T-cell (primary cell): Measurements from ENCODE around the gene DYSF. TPM values are rescaled to one million over a fixed set of nuclear protein-coding genes. Genes with fewer than 3 reads are reported as not detected.

Experiments used
- ATAC-seq, 4 experiments: fragments of 200-7000 bp in 3 of 4; fragments of 150-1000 bp in 1 of 4; cut with Tn5 transposase; replicated peaks in 1 of 4; 1 replicate in 3 of 4; 2 replicates in 1 of 4; pipeline ENCODE4 v1.10.0; 2021; ENCODE audit warnings: moderate library complexity in 3 of 4, mild to moderate bottlenecking in 2 of 4, moderate number of reproducible peaks in 1 of 4
- CTCF ChIA-PET, 2 donors: fragments of 300-600 bp; sonication (Branson Sonifier 250); formaldehyde crosslinking; loops; one replicate each; lab custom pipeline; 2022; ENCODE audit warnings: antibody characterized with exemption in 2 of 2; lab: Charles Lee
- POLR2A ChIA-PET, 2 donors: fragments of 300-600 bp; sonication (Branson Sonifier 250); formaldehyde crosslinking; loops; one replicate each; lab custom pipeline; 2022; ENCODE audit warnings: antibody characterized with exemption in 2 of 2; lab: Charles Lee
- DNase-seq, 35 experiments: peaks; one replicate each; pipeline versions ENCODE4 v3.0.0 to v3.0.0-alpha.2; 2013 to 2023
- H3K27ac ChIP-seq: one replicate; pipeline ENCODE4 v1.5.1; 2013; ENCODE audit warnings: low read length
- H3K27me3 ChIP-seq, 2 experiments: replicated peaks in 1 of 2; 1 replicate in 1 of 2; 2 replicates in 1 of 2; pipeline versions ENCODE4 v1.6.1 to v1.7.0; 2013; ENCODE audit warnings: low read length in 1 of 2, mixed read lengths in 1 of 2; ENCODE audit not compliant: control insufficient read depth in 2 of 2, insufficient read depth in 2 of 2; ENCODE audit errors: extremely low read depth in 1 of 2
- H3K36me3 ChIP-seq, 2 donors: 1 replicate in 1 of 2; 2 replicates in 1 of 2; pipeline versions ENCODE4 v1.6.1 to v1.7.0; 2013; ENCODE audit warnings: low read length in 1 of 2; ENCODE audit not compliant: control insufficient read depth in 2 of 2, insufficient read depth in 1 of 2; ENCODE audit errors: extremely low read depth in 1 of 2
- H3K4me1 ChIP-seq, 2 experiments: 1 replicate in 1 of 2; 2 replicates in 1 of 2; pipeline versions ENCODE4 v1.6.1 to v1.7.0; 2013; ENCODE audit warnings: low read length in 2 of 2, mixed read lengths in 1 of 2; ENCODE audit not compliant: insufficient read depth in 2 of 2, control insufficient read depth in 1 of 2; ENCODE audit errors: extremely low read depth in 1 of 2
- H3K4me3 ChIP-seq, 2 donors: 1 replicate in 1 of 2; 2 replicates in 1 of 2; pipeline versions ENCODE4 v1.5.1 to v1.7.0; 2013; ENCODE audit warnings: mild to moderate bottlenecking in 2 of 2, low read length in 1 of 2, moderate library complexity in 1 of 2; ENCODE audit not compliant: control insufficient read depth in 1 of 2; ENCODE audit errors: extremely low read depth in 1 of 2
- H3K9me3 ChIP-seq: 2 replicates; pipeline ENCODE4 v1.7.0; 2013
- H3K27ac Mint-ChIP-seq, 2 donors: one replicate each; pipeline ENCODE4 v1.8.0; 2020 to 2021; ENCODE audit warnings: mild to moderate bottlenecking in 2 of 2, mixed read lengths in 2 of 2
- H3K27me3 Mint-ChIP-seq, 2 donors: one replicate each; pipeline ENCODE4 v1.8.0; 2021 to 2022; ENCODE audit warnings: mixed read lengths in 2 of 2
- H3K36me3 Mint-ChIP-seq: one replicate; pipeline ENCODE4 v1.8.0; 2021; ENCODE audit warnings: mixed read lengths
- H3K4me1 Mint-ChIP-seq, 3 donors: one replicate each; pipeline ENCODE4 v1.8.0; 2020 to 2022; ENCODE audit warnings: mixed read lengths in 3 of 3, mild to moderate bottlenecking in 1 of 3
- H3K4me3 Mint-ChIP-seq, 3 donors: one replicate each; pipeline ENCODE4 v1.8.0; 2020 to 2022; ENCODE audit warnings: mild to moderate bottlenecking in 3 of 3, mixed read lengths in 3 of 3, moderate library complexity in 3 of 3
- H3K9me3 Mint-ChIP-seq, 3 donors: one replicate each; pipeline ENCODE4 v1.8.0; 2020 to 2022; ENCODE audit warnings: mixed read lengths in 3 of 3
- WGBS: methylation state at CpG from one replicate; pipeline ENCODE4 v1.1.5; 2013; ENCODE audit warnings: missing lambda C conversion rate; ENCODE audit not compliant: insufficient coverage; 5-methylcytosine and 5-hydroxymethylcytosine counted together
- total RNA-seq, 35 experiments: library from RNA in 6 of 35; stranded (reverse) in 6 of 35; fragments of 120-200 nt in 1 of 35; gene quantifications; one replicate each; pipeline versions ENCODE4 v1.2.1 to v1.2.4 and lab custom pipeline; 2013 to 2026

DYSF gene
- total RNA-seq, 5 donors from 2014 or later (not counting 1 experiment from before 2014, with no cell fraction given), result 0.56 to 3.4 (median 1.9) TPM

GRCh38 chr2:71550801-71551630, 97.7 kb downstream of the DYSF start:
- Histone ChIP-seq H3K9me3 (no peaks in the 10 kb centered on the region), H3K27me3 (peaks cover 2 to 32% of the 10 kb centered on the region in 2 experiments), H3K4me3 (no peak overlapping the region), H3K27ac (no peak overlapping the region), H3K4me1 (peaks cover 0 to 5% of the 10 kb centered on the region in 2 experiments), H3K36me3 (no peaks in the 10 kb centered on the region)
- DNase-seq, result no peak
- H3K36me3 Mint-ChIP-seq, result no peaks in the 10 kb centered on the region
- H3K27ac Mint-ChIP-seq, result no peak overlapping the region
- peaks cover 0 to 1% (median 0%) of the 10 kb centered on the region in 3 donors for H3K4me1 Mint-ChIP-seq
- WGBS, result 79% methylated on average over 8 of the region's 11 CpGs
- no peak overlapping the region for H3K4me3 Mint-ChIP-seq
- H3K27me3 Mint-ChIP-seq, result peaks cover 9 to 16% of the 10 kb centered on the region in 2 donors
- H3K9me3 Mint-ChIP-seq, result no peaks in the 10 kb centered on the region
- ChIA-PET POLR2A (interaction anchor here in 1 of 2 donors (0.6 kb wide), 1 partner anchor 47 kb away, joined by 3 read pairs; no protein-coding TSS in a partner anchor), CTCF (interaction anchor here in 1 of 2 donors (0.7 kb wide), 1 partner anchor 600 kb away, joined by 3 read pairs; no protein-coding TSS in a partner anchor)
- ATAC-seq, result no peak

GRCh38 chr2:71551631-71551915, 98.2 kb downstream of the DYSF start:
- Histone ChIP-seq H3K36me3 (no peaks in the 10 kb centered on the region), H3K4me1 (peaks cover 0 to 5% of the 10 kb centered on the region in 2 experiments), H3K9me3 (no peaks in the 10 kb centered on the region), H3K27ac (no peak overlapping the region), H3K27me3 (peaks cover 2 to 30% of the 10 kb centered on the region in 2 experiments), H3K4me3 (no peak overlapping the region)
- Mint-ChIP-seq H3K9me3 (no peaks in the 10 kb centered on the region), H3K27me3 (peaks cover 7 to 14% of the 10 kb centered on the region in 2 donors), H3K4me3 (no peak overlapping the region), H3K36me3 (no peaks in the 10 kb centered on the region), H3K27ac (no peak overlapping the region), H3K4me1 (peaks cover 0 to 1% (median 0%) of the 10 kb centered on the region in 3 donors)
- ChIA-PET POLR2A (interaction anchor here in 1 of 2 donors (0.6 kb wide), 1 partner anchor 46 kb away, joined by 3 read pairs; no protein-coding TSS in a partner anchor), CTCF (no interaction called here)
- ATAC-seq (no peak), DNase-seq (no peak)
- WGBS, result 100% methylated on average over 1 of the region's 9 CpGs

- no peak for DNase-seq
- Mint-ChIP-seq H3K4me1 (peaks cover 0 to 1% (median 0%) of the 10 kb centered on the region in 3 donors), H3K36me3 (no peaks in the 10 kb centered on the region), H3K27me3 (peaks cover 0 to 9% of the 10 kb centered on the region in 2 donors), H3K27ac (no peak overlapping the region), H3K9me3 (no peaks in the 10 kb centered on the region), H3K4me3 (no peak overlapping the region)
- Histone ChIP-seq H3K9me3 (no peaks in the 10 kb centered on the region), H3K4me3 (no peak overlapping the region), H3K27me3 (peaks cover 2 to 22% of the 10 kb centered on the region in 2 experiments), H3K4me1 (peaks cover 0 to 5% of the 10 kb centered on the region in 2 experiments), H3K27ac (no peak overlapping the region), H3K36me3 (no peaks in the 10 kb centered on the region)
- 88% methylated on average over 4 of the region's 6 CpGs for WGBS
- ATAC-seq, result no peak
- ChIA-PET POLR2A (no interaction called here), CTCF (interaction anchor here in 1 of 2 donors (1.0 kb wide), 1 partner anchor 1027 kb away, joined by 3 read pairs; no protein-coding TSS in a partner anchor)
Observed at GRCh38 chr2:71552356-71552755, 99.0 kb downstream of the DYSF start.

- Mint-ChIP-seq H3K27ac (no peak overlapping the region), H3K36me3 (no peaks in the 10 kb centered on the region), H3K27me3 (peaks cover 0 to 6% of the 10 kb centered on the region in 2 donors), H3K4me1 (peaks cover 0 to 1% (median 0%) of the 10 kb centered on the region in 3 donors), H3K4me3 (no peak overlapping the region), H3K9me3 (no peaks in the 10 kb centered on the region)
- Histone ChIP-seq H3K27ac (no peak overlapping the region), H3K4me3 (no peak overlapping the region), H3K4me1 (peaks cover 0 to 5% of the 10 kb centered on the region in 2 experiments), H3K36me3 (no peaks in the 10 kb centered on the region), H3K9me3 (no peaks in the 10 kb centered on the region), H3K27me3 (peaks cover 2 to 19% of the 10 kb centered on the region in 2 experiments)
- DNase-seq, result no peak
- WGBS, result 85% methylated on average over 15 of the region's 15 CpGs
- CTCF ChIA-PET, result interaction anchor here in 1 of 2 donors (1.0 kb wide), 1 partner anchor 1027 kb away, joined by 3 read pairs; no protein-coding TSS in a partner anchor
- no peak for ATAC-seq
- POLR2A ChIA-PET, result no interaction called here
Observed at GRCh38 chr2:71552861-71553301, 99.5 kb downstream of the DYSF start.

- Histone ChIP-seq H3K27me3 (peaks cover 0 to 19% of the 10 kb centered on the region in 2 experiments), H3K9me3 (no peaks in the 10 kb centered on the region), H3K27ac (no peak overlapping the region), H3K36me3 (no peaks in the 10 kb centered on the region), H3K4me3 (no peak overlapping the region), H3K4me1 (no peaks in the 10 kb centered on the region)
- ATAC-seq (no peak), DNase-seq (no peak)
- Mint-ChIP-seq H3K9me3 (no peaks in the 10 kb centered on the region), H3K27me3 (peaks cover 2% of the 10 kb centered on the region in 2 donors), H3K36me3 (no peaks in the 10 kb centered on the region), H3K4me3 (no peak overlapping the region), H3K27ac (no peak overlapping the region), H3K4me1 (no peaks in the 10 kb centered on the region)
- WGBS, result 42% methylated on average over 3 of the region's 9 CpGs
- ChIA-PET POLR2A (no interaction called here), CTCF (interaction anchor here (0.5 to 0.6 kb wide), 2 partner anchors 598 to 1335 kb away, joined by 3 to 5 read pairs; no protein-coding TSS in a partner anchor)
Observed at GRCh38 chr2:71554028-71554705, 100.8 kb downstream of the DYSF start.

GRCh38 chr2:71554706-71555056, 101.3 kb downstream of the DYSF start:
- H3K4me3 Mint-ChIP-seq, result no peak overlapping the region
- H3K36me3 Mint-ChIP-seq, result no peaks in the 10 kb centered on the region
- Histone ChIP-seq H3K4me1 (no peaks in the 10 kb centered on the region), H3K27ac (no peak overlapping the region), H3K9me3 (no peaks in the 10 kb centered on the region), H3K36me3 (no peaks in the 10 kb centered on the region), H3K4me3 (no peak overlapping the region), H3K27me3 (peaks cover 0 to 15% of the 10 kb centered on the region in 2 experiments)
- H3K9me3 Mint-ChIP-seq, result no peaks in the 10 kb centered on the region
- WGBS, result 63% methylated on average over 2 of the region's 2 CpGs
- no peak for DNase-seq
- H3K27me3 Mint-ChIP-seq, result peaks cover 2 to 4% of the 10 kb centered on the region in 2 donors
- H3K27ac Mint-ChIP-seq, result no peak overlapping the region
- POLR2A ChIA-PET, result no interaction called here
- no peaks in the 10 kb centered on the region for H3K4me1 Mint-ChIP-seq
- CTCF ChIA-PET, result interaction anchor here in 1 of 2 donors (0.6 kb wide), 1 partner anchor 597 kb away, joined by 5 read pairs; no protein-coding TSS in a partner anchor
- ATAC-seq, result peak in 1 of 4 experiments; percentile 23
